ENCODE results near the gene PLEKHA7.

GRCh38 chr11:16799221-16799620, 215.0 kb downstream of the PLEKHA7 start:
- TF ChIP-seq, protein P1, sequence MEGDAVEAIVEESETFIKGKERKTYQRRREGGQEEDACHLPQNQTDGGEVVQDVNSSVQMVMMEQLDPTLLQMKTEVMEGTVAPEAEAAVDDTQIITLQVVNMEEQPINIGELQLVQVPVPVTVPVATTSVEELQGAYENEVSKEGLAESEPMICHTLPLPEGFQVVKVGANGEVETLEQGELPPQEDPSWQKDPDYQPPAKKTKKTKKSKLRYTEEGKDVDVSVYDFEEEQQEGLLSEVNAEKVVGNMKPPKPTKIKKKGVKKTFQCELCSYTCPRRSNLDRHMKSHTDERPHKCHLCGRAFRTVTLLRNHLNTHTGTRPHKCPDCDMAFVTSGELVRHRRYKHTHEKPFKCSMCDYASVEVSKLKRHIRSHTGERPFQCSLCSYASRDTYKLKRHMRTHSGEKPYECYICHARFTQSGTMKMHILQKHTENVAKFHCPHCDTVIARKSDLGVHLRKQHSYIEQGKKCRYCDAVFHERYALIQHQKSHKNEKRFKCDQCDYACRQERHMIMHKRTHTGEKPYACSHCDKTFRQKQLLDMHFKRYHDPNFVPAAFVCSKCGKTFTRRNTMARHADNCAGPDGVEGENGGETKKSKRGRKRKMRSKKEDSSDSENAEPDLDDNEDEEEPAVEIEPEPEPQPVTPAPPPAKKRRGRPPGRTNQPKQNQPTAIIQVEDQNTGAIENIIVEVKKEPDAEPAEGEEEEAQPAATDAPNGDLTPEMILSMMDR (IDR thresholded peaks at IDR 0.05; ENCODE audit: low read depth, low read length, poor library complexity, severe bottlenecking) = no peak
- TF ChIP-seq EZH2phosphoT487 (IDR thresholded peaks at IDR 0.05; ENCODE audit: borderline replicate concordance, low read length) = no peak

Data from DOHH2 (cell line).